SKM-1 treated with dmso at 0.1 percent for 144 hours (cell line): ENCODE data around the gene C4A.
"Not testable (repeated sequence)": the region's sequence is repeated elsewhere in the genome, so short reads cannot be mapped to it uniquely, and the experiment has no call there.

ENCODE experiments used
- DNase-seq: peaks from one replicate; lab custom pipeline; 2025; ENCODE audit not compliant: unreplicated experiment; lab: John Stamatoyannopoulos, UW

C4A gene

DNA sequence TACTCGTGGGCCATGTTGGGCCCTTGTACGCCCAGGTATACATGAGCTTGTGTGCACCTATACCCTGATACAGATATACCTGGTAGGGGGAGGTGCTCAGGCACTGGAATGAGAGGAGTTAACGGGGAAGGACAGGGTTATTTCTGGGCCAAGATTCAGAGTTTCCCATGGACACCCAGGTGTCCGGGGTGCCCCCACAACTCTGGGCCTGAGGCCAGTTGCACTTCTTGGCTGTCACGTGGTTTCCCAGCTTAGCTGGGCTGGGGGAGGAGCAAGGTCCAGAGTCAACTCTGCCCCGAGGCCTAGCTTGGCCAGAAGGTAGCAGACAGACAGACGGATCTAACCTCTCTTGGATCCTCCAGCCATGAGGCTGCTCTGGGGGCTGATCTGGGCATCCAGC lies at the start of gene C4A:
TSS of gene C4A (plus strand) at position 314 of the 400 bp plus-strand sequence. CDS start at position 365, 51 bp downstream.
- DNase-seq: not testable (repeated sequence)

DNA sequence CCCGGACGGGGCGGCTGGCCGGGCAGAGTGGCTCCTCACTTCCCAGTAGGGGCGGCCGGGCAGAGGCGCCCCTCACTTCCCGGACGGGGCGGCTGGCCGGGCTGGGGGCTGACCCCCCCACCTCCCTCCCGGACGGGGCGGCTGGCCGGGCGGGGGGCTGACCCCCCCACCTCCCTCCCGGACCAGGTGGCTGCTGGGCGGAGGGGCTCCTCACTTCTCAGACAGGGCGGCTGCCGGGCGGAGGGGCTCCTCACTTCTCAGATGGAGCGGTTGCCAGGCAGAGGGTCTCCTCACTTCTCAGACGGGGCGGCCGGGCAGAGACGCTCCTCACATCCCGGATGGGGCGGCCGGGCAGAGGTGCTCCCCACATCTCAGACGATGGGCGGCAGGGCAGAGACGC lies 49.7 kb upstream of the C4A start:
- not testable (repeated sequence) for DNase-seq

GRCh38 chr6:31933537-31933936 lies 48.3 kb upstream of the C4A start:
- DNase-seq: no peak

- DNase-seq: no peak
Observed at GRCh38 chr6:31935021-31935420, 46.8 kb upstream of the C4A start.

DNA sequence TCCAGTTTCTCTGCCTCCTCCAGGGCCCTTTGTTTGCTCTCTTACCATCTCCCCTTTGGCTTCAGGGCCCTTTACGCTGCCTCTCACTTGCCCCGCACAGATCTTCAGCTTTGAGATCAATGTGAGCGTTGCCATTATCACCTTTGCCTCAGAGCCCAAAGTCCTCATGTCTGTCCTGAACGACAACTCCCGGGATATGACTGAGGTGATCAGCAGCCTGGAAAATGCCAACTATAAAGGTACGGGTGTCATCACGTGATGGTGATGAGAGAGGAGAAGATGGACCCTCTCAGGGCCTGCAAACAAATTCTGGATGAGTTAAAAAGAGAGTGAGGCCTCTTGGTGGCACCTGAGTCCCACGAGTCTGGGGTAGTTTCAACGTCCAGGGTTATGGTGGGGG lies 46.0 kb upstream of the C4A start:
- no peak for DNase-seq

DNA sequence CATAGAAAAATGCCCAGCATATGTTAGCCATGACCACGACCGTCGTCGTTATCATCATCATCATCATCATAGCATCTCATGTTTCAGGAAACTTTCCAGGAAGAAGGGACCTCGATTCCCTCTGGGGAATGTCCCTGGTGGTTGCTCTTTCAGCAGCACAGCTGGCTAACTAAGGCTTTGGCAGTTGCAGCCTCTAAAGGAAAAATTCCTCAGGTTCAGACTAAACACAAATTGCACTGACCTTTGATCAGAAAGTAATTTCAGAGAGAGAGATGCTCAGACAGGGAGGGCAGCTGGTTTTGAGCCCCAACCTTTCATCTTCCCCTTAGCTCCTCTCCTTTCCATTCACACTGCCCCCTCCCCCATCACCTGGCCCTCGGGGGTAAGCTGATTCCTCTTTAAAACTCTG lies 41.6 kb upstream of the C4A start:
- DNase-seq: no peak

DNA sequence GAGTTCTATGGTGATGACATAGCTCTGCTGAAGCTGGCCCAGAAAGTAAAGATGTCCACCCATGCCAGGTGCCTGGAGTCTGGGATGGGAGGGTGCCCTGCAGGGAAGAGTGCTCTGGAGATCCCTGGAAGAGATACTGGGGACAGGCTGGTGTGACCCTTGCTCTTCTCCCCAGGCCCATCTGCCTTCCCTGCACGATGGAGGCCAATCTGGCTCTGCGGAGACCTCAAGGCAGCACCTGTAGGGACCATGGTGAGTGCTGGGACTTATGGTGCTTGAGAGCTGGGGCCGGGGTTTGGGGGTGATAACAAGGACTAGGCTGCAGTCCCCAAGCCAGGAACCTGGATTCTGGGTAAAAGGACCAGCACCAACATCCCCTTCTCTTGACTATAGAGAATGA lies 38.1 kb upstream of the C4A start:
- DNase-seq: no peak

- DNase-seq: no peak
Observed at GRCh38 chr6:31945154-31945506, 36.7 kb upstream of the C4A start.

DNA sequence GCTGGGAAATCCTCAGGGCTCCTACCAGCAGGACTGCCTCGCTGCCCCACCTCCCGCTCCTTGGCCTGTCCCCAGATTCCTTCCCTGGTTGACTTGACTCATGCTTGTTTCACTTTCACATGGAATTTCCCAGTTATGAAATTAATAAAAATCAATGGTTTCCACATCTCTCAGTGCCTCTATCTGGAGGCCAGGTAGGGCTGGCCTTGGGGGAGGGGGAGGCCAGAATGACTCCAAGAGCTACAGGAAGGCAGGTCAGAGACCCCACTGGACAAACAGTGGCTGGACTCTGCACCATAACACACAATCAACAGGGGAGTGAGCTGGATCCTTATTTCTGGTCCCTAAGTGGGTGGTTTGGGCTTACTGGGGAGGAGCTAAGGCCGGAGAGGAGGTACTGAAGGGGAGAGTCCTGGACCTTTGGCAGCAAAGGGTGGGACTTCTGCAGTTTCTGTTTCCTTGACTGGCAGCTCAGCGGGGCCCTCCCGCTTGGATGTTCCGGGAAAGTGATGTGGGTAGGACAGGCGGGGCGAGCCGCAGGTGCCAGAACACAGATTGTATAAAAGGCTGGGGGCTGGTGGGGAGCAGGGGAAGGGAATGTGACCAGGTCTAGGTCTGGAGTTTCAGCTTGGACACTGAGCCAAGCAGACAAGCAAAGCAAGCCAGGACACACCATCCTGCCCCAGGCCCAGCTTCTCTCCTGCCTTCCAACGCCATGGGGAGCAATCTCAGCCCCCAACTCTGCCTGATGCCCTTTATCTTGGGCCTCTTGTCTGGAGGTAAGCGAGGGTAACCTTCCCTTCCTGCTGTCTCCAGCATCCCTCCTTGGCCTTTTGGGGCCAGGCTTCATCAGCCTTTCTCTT lies 36.1 kb upstream of the C4A start, which contains the start of gene CFB:
TSS of gene CFB (plus strand) at position 589 of the 863 bp plus-strand sequence. CDS start at position 716, 127 bp downstream.
- DNase-seq: no peak

DNA sequence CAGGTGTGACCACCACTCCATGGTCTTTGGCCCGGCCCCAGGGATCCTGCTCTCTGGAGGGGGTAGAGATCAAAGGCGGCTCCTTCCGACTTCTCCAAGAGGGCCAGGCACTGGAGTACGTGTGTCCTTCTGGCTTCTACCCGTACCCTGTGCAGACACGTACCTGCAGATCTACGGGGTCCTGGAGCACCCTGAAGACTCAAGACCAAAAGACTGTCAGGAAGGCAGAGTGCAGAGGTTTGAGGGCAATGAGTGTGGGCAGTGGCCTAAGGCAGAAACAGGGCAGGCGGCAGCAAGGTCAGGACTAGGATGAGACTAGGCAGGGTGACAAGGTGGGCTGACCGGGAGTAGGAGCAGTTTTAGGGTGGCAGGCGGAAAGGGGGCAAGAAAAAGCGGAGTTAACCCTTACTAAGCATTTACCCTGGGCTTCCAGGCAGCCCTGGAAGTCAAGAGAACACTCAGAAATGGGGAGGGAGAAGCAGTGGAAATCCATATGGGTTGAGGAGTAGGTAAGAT lies 35.4 kb upstream of the C4A start:
- DNase-seq: no peak

DNA sequence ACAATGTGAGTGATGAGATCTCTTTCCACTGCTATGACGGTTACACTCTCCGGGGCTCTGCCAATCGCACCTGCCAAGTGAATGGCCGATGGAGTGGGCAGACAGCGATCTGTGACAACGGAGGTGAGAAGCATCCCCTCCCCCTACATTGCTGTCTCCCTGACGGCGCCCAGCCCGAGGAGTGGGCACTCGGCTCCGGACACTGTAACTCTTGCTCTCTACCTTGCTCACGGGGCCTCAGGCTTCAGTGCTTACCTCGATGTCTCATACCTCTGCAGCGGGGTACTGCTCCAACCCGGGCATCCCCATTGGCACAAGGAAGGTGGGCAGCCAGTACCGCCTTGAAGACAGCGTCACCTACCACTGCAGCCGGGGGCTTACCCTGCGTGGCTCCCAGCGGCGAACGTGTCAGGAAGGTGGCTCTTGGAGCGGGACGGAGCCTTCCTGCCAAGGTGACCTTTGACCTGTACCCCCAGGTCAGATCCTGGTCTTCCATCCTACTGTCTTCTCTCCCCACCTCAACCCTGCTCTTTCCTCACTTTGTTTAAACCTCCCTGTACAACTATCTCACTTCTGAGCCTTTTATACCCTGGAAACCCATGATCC lies 34.7 kb upstream of the C4A start:
- DNase-seq: no peak

DNA sequence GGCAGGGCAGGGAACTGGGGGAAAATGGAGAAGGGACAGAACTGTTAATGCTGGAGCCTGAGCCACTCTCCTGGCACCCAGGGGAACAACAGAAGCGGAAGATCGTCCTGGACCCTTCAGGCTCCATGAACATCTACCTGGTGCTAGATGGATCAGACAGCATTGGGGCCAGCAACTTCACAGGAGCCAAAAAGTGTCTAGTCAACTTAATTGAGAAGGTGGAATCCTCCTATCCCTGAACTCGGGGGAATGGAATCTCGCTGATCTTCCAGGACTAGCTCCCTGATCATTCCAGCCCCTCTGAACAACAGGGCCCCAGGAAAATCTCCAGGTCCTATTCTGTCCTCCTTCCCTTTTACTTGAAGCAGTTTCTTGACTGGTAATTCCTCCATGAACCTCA lies 34.0 kb upstream of the C4A start:
- DNase-seq: no peak

GRCh38 chr6:31948306-31948705 lies 33.6 kb upstream of the C4A start:
- no peak for DNase-seq

DNA sequence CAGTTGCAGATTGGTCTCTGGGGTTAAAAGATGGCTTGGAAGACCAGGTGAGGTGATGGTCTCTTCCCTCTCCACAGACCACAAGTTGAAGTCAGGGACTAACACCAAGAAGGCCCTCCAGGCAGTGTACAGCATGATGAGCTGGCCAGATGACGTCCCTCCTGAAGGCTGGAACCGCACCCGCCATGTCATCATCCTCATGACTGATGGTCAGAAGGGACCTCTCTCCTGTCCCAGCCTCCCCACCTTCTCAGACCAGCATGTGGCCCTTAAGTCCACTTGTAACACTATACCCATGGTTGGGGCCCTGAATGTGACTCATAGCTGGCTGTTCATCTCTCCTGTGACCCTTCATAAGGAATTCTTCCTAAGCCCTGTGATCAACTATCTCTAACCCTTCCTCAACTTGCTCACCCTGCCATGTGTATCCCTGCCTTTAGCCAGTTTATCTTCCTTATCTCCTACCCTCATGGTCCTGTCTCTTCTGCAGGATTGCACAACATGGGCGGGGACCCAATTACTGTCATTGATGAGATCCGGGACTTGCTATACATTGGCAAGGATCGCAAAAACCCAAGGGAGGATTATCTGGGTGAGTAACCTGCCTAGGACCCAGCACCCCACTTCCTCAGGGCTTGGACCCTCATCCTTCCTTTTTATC lies 33.0 kb upstream of the C4A start:
- no peak for DNase-seq

- DNase-seq: no peak
Observed at GRCh38 chr6:31949926-31950548, 31.8 kb upstream of the C4A start.

GRCh38 chr6:31952140-31952805 lies 29.6 kb upstream of the C4A start:
- no peak for DNase-seq

DNA sequence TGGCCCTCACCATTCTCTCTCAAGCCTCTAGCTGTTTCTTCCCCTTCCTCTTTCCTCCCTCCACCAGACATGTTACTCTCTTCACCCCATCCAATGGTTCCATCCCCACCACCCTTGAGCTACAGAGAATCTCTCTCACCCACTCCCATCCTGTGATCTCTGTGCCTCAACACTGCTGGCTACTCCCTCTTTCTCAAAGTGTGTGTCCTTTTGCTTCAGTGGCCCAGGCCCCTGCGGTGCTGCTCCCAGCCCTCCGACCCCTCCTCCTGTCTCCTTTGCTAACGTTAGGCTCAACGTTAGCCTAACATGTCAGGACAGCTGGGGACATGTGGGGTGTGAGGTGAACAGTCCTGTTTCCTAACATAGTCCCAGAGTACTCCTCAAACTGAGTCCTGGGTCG lies 29.0 kb upstream of the C4A start:
- no peak for DNase-seq

DNA sequence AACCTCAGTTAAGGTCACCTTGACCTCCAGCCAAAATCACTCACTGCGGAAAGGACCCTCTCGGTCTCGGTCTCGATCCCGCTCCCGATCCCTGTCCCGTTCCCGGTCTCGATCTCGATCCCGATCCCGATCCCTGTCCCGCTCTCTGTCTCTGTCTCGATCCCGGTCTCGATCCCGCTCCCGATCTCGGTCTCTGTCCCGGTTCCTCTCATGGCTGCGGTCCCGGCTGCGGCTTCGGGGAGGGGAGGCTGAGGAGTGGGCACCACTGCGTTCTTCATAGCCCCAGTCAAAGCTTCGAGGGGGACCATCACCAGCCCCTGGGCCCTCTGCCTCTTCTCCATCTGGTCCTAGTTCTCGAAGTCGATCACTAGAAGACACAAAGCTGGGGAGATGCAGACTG lies 27.3 kb upstream of the C4A start:
- DNase-seq: no peak

GRCh38 chr6:31956796-31957195 lies 25.1 kb upstream of the C4A start:
- no peak for DNase-seq

GRCh38 chr6:31958412-31958740 lies 23.5 kb upstream of the C4A start:
- DNase-seq: no peak
